Loucy (cell line): ENCODE measurements around the gene PDE11A.

Experiments used
- H2AFZ ChIP-seq: fragments of 200-600 bp; sonication (generic); 2 replicates; pipeline ENCODE4 v1.6.0; 2016; ENCODE audit warnings: antibody characterized with exemption, mild to moderate bottlenecking, low read length, moderate library complexity
- H3F3A ChIP-seq: fragments of 200-600 bp; 2 replicates; pipeline ENCODE4 v1.6.0; 2016; ENCODE audit warnings: antibody characterized with exemption, low read depth, mild to moderate bottlenecking
- H3K27me3 ChIP-seq: fragments of 200-600 bp; sonication (generic); 2 replicates; pipeline ENCODE4 v1.6.1; 2014; ENCODE audit warnings: low read length, mild to moderate bottlenecking; ENCODE audit not compliant: insufficient read depth, poor library complexity, severe bottlenecking
- H3K36me3 ChIP-seq: fragments of 200-600 bp; sonication (generic); 2 replicates; pipeline ENCODE4 v1.6.1; 2016; ENCODE audit warnings: low read length; ENCODE audit not compliant: insufficient read depth
- H3K4me1 ChIP-seq: fragments of 200-600 bp; sonication (generic); 2 replicates; pipeline ENCODE4 v1.5.1; 2014; ENCODE audit warnings: low read length, mild to moderate bottlenecking; ENCODE audit not compliant: insufficient read depth, poor library complexity, severe bottlenecking
- H3K4me2 ChIP-seq: fragments of 200-600 bp; sonication (generic); 2 replicates; pipeline ENCODE4 v1.6.0; 2014; ENCODE audit warnings: antibody characterized with exemption, low read length, low read depth, mild to moderate bottlenecking; ENCODE audit not compliant: poor library complexity, severe bottlenecking
- H3K4me3 ChIP-seq: fragments of 200-600 bp; sonication (generic); 2 replicates; pipeline ENCODE4 v1.5.1; 2014; ENCODE audit warnings: low read length, mild to moderate bottlenecking, mixed read lengths; ENCODE audit not compliant: poor library complexity, severe bottlenecking
- H3K79me2 ChIP-seq: fragments of 200-600 bp; sonication (generic); 2 replicates; pipeline ENCODE4 v1.6.1; 2014; ENCODE audit warnings: low read length; ENCODE audit not compliant: insufficient read depth
- H3K9ac ChIP-seq: fragments of 200-600 bp; sonication (generic); 2 replicates; pipeline ENCODE4 v1.6.0; 2014; ENCODE audit warnings: mild to moderate bottlenecking, low read depth, low read length, moderate library complexity; ENCODE audit not compliant: poor library complexity, severe bottlenecking
- H3K9me2 ChIP-seq: fragments of 200-600 bp; sonication (generic); replicated peaks from 2 replicates; pipeline ENCODE4 v1.6.1; 2016; ENCODE audit warnings: low read depth, low read length, mixed read lengths
- H3K9me3 ChIP-seq: fragments of 200-600 bp; sonication (generic); 2 replicates; pipeline ENCODE4 v1.6.1; 2014; ENCODE audit warnings: mild to moderate bottlenecking, antibody characterized with exemption, low read length, low read depth; ENCODE audit not compliant: insufficient read depth
- H4K20me1 ChIP-seq: fragments of 200-600 bp; sonication (generic); 2 replicates; pipeline ENCODE4 v1.6.0; 2014; ENCODE audit warnings: antibody characterized with exemption, low read length, mild to moderate bottlenecking; ENCODE audit not compliant: insufficient read depth, poor library complexity, severe bottlenecking
- CTCF ChIP-seq: fragments of 200-600 bp; sonication (generic); conservative IDR thresholded peaks from 2 replicates; pipeline ENCODE4 v1.5.1; 2014; ENCODE audit warnings: mild to moderate bottlenecking, antibody characterized with exemption, low read length
- EZH2phosphoT487 ChIP-seq: fragments of 200-600 bp; IDR thresholded peaks from 2 replicates; pipeline ENCODE4 v1.6.1; 2018; ENCODE audit warnings: antibody characterized with exemption, mild to moderate bottlenecking, moderate library complexity, borderline replicate concordance

The PDE11A gene

DNA sequence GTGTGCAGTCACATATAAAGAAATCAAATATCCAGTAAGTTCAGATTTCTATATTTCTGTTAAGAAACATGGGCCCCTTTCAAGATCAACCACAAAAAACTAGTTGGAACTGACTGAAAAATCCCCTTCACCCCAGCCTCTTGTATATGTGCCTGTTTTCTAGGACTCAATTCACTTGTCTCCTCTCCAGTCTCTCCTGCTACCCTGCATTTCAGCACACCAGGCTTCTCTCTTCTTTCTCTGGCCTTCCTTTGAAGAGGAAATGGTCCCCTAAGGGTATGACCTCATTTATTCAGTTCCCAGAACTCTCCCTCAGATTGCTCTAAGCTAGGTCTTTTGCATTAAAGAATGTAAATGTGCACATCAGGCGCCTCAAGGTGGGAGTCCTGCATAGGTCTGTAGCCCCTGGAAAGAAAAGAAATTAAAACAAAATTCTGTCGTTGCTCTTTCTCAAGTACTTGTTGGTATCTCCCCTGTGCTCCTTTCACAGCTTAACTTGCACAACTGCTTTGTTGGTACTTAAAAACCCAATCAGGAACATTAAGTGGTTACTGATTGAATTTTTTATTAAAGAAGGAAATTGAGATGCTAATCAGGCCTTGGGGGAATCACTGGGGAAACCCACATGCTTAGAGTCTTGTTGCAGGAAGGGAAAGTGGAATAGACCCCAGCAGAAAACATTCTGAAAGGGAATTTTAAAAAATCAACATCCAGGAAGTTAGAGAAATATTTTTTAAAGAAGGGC is 401.6 kb downstream of the PDE11A start:
- H3K9ac ChIP-seq = no peak overlapping the region
- H2AFZ ChIP-seq = 0 out of 2 replicates have a peak overlapping the region, but pooled peaks have one; percentile 15
- H4K20me1 ChIP-seq = no peaks in the 10 kb centered on the region
- no peaks in the 10 kb centered on the region for H3K36me3 ChIP-seq
- H3K79me2 ChIP-seq = no peaks in the 10 kb centered on the region
- peaks cover 37% of the 10 kb centered on the region for H3K4me1 ChIP-seq
- H3K4me2 ChIP-seq = no peak overlapping the region
- no peaks in the 10 kb centered on the region for H3K9me3 ChIP-seq
- TF ChIP-seq CTCF (no peak), EZH2phosphoT487 (no peak)
- no peaks in the 10 kb centered on the region for H3K9me2 ChIP-seq
- H3K27me3 ChIP-seq = no peaks in the 10 kb centered on the region
- H3K4me3 ChIP-seq = no peak overlapping the region
- H3F3A ChIP-seq = no peaks in the 10 kb centered on the region

GRCh38 chr2:177669625-177670330 is 402.8 kb downstream of the PDE11A start:
- Histone ChIP-seq H3K27me3 (no peaks in the 10 kb centered on the region), H3K9me2 (no peaks in the 10 kb centered on the region)

GRCh38 chr2:177669201-177669600 is 403.4 kb downstream of the PDE11A start:
- Histone ChIP-seq H2AFZ (no peak overlapping the region), H3K4me2 (no peak overlapping the region), H3K79me2 (no peaks in the 10 kb centered on the region), H3K9ac (no peak overlapping the region), H3K9me2 (no peaks in the 10 kb centered on the region), H4K20me1 (no peaks in the 10 kb centered on the region), H3K27me3 (no peaks in the 10 kb centered on the region), H3K9me3 (no peaks in the 10 kb centered on the region), H3F3A (no peaks in the 10 kb centered on the region), H3K4me3 (no peak overlapping the region), H3K36me3 (no peaks in the 10 kb centered on the region), H3K4me1 (peaks cover 31% of the 10 kb centered on the region)
- TF ChIP-seq CTCF (no peak), EZH2phosphoT487 (no peak)

More at GRCh38 chr2:177669625-177670330, 402.8 kb downstream of the PDE11A start:
- Histone ChIP-seq H3K4me1 (peaks cover 31% of the 10 kb centered on the region), H3K4me3 (no peak overlapping the region), H3K9ac (no peak overlapping the region), H3K4me2 (no peak overlapping the region), H3K36me3 (no peaks in the 10 kb centered on the region), H2AFZ (no peak overlapping the region), H3F3A (no peaks in the 10 kb centered on the region), H3K79me2 (no peaks in the 10 kb centered on the region), H3K9me3 (no peaks in the 10 kb centered on the region), H4K20me1 (no peaks in the 10 kb centered on the region)
- TF ChIP-seq CTCF (no peak), EZH2phosphoT487 (no peak)
